NCI-H2227 (cell line): ENCODE measurements around the gene TPP1.

Experiments used
- DNase-seq: peaks from one replicate; lab custom pipeline; 2025; ENCODE audit not compliant: unreplicated experiment; lab: John Stamatoyannopoulos, UW

Gene TPP1

GRCh38 chr11:6647836-6648235 lies 28.6 kb upstream of the TPP1 start:
- no peak for DNase-seq

- DNase-seq = no peak
These were observed 27.9 kb upstream of the TPP1 start for GRCh38 chr11:6646918-6647679.

- DNase-seq = no peak
These were observed 27.3 kb upstream of the TPP1 start for GRCh38 chr11:6646576-6646917.

- no peak for DNase-seq
These were observed 26.8 kb upstream of the TPP1 start for GRCh38 chr11:6646071-6646470.

- no peak for DNase-seq
These were observed 23.7 kb upstream of the TPP1 start for GRCh38 chr11:6642957-6643356.

DNA sequence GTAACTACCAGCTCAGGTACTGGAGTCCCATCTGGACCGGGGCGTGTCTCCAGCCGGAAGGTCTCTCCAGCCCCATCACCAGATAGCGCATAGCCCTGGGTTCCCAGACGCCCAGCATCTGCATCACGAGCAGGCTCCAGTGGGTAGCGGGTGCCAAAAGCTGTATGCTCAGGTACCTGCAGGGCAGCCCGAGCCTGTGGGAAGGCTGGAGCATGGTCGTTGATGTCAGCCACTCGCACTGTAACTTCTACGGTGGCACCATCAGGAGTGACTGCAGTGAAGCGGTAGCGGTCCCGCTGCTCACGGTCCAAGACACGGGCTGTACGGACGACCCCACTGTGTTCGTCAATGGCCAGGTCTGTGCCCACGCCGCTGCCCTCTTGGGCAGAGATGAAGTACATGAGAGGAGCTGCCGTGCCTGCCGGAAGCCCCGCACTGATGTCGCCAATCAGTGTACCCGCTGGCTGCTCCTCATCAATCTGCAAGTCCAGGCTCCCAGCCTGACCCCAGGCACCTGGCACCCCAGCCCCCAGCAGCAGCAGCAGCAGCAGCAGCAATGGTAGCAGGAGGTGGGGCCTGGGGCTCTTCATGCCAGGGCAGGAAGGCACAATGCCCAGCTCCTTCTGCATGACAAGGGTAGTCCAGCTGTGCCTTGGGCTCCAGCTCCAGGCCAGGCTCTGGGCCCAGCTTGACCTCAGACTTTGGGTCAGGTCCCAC lies 21.9 kb upstream of the TPP1 start:
- DNase-seq = no peak

- DNase-seq = no peak
These were observed 21.1 kb upstream of the TPP1 start for GRCh38 chr11:6640036-6640984.

- DNase-seq = no peak
These were observed 19.2 kb upstream of the TPP1 start for GRCh38 chr11:6638429-6638828.

- no peak for DNase-seq
These were observed 18.6 kb upstream of the TPP1 start for GRCh38 chr11:6637871-6638270.

DNA sequence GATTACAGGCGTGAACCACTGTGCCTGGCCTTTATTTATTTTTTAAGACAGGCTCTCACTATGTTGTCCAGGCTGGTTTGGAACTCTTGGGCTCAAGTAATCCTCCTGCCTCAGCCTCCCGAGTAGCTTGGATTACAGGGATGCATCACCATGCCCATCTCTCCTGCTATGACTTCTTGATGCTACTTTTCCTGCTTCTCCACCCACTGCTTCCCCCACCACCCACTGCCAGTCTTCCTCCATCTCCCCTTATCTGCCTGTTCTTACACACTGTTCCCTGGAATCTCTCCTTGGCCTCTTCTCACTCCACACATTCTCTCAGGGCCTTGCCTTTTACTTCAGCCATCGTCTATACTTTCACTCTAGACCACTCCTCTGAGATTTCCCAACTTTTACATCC lies 17.3 kb upstream of the TPP1 start:
- DNase-seq = no peak

DNA sequence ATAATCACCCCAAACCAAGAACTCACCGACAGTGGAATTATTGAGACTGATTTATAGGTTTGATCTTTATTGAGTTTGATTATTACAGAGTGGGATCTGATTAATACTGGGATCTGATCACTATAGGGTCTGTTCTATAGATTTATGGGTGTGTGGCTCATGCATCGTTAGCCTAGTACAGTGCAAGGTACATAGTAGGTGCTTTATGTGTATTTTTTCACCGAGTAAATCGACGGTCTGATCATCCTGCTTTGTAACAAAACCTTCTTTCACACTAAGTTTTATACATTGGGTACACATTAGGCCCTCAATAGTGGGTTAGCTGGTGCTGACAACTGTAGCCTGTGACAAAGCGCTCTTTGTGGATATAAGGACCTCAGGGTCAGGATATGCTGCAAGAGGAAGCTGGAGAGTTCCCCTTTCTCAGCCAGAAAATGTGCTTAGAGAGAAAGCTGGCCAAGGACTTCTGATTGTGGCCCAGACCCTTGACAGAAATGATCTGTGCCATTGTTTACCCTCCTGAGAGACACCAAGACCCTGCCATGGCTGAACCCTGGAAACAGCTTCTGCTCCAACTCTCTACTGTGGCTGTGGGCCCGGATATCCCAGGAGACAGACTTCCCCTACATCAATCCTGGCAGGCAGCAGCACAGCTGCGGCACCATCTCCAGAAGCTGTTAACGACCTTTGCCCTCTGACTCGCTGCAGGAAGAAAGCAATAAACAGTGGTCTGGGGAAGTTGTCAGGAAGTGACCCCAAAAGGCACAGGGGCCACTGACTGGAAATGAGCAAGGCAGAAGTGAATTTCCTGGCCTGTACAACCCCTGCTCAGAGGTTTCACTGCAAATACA lies 16.1 kb upstream of the TPP1 start:
- no peak for DNase-seq

GRCh38 chr11:6634534-6634933 lies 15.3 kb upstream of the TPP1 start:
- DNase-seq = no peak

DNA sequence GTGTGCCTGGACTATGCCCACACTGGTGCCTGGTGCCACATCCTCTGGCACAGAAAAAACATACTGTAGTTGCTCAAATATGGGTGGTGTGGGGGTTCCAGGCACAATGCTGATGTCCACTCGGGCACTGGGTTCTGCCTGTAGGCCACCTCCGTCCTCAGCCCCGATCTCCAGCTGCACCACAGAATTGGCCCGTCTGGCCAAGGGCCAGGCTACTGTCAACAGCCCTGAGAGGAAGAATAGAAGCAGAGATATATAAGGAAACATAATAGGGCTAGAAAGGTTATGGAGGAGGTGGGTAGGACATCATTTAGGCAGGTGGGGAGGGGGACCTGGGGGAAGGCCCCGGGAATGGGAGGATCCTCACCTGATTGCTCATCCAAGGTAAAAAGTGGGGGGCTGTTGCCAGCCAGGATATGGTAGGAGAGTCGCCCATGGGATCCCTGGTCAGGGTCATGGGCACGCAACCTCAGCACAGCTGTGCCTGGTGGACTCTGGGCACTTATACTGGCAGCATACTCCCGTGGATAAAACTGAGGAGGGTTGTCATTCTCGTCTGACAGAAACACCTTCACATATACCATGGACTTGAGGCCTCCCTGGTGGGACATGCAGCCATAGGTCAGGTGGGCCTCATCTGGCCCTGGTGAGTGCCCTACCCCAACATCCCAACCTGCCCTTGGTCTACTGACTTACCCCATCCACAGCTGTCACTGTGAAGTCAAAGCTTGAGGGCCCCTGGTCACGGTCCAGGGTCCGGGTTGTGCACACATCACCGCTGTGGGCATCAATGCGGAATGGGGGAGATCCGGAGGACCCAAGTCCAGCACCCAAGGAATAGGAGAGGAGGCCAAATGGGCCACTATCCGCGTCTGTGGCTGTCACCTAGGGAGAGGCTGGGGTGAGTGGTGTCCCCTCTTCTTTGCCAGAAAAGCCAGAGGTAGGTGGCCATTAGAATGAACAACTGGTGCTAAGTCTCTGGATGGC lies 14.5 kb upstream of the TPP1 start:
- no peak for DNase-seq

DNA sequence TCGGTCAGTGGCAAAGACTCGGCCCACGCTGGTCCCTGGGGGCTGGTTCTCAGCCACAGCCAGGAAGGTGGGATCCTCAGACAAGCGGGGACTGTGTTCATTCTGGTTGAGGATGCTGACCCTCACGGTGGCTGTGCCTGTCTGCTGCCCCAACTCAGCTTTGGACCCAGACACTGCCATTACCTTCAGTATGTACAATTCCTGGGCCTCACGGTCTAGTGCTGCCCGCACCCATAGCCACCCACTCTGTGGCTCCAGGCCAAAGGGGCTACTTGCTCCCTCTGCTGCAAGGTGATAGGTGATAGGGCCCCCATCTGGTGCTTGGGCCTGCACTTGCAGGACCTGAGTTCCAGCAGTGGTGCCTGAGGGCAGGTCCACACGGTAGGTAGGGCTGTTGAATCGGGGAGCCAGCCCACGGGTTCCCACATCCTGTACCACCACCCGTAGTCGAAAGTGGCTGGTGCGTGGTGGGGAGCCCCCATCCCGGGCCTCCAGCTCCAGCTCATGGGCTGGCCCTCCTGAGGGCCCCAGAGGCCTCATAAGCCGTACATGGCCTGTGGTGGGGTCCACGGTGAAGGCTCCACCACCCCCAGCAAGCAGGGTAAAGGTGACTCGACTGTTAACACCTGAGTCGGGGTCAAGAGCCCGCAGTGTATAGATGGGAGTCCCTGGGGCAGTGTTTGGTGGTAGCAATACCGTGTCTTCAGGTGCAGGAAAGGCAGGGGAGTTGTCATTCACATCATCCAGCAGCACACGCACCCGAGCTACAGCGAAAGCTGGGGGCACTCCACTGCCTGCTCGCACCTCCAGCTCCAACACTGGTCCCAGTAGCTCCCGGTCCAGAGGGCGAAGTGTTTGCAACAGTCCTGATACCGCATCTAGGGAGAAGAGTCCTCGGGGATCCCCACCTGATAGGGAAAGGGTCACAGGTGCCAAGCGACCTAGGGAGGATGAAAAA lies 13.2 kb upstream of the TPP1 start:
- DNase-seq = no peak

DNA sequence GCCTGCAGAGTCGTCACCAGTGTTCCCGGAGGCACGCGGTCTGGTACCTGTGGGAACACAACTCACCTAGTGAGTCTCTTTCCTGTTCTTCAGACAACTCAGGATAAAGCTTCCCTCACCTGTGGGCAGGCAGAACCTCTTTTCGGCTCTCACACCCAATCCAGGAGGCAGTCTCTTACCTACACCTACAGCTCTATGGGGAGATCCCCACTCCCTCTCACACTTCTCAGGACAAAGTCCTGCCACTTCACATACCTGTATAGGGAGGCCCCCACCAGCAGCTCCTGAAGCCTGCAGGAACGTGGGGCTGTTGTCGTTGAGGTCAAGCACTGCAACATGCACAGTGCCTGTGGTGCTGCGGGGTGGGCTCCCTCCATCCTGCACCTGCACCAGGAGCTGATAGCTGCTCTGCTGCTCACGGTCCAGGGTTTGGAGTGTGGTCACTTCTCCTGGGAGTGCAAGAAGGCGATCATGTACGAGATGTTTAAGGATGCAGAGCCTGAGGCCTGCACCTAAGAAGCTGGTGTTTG lies 12.2 kb upstream of the TPP1 start:
- no peak for DNase-seq

GRCh38 chr11:6630632-6631291 lies 11.5 kb upstream of the TPP1 start:
- no peak for DNase-seq

DNA sequence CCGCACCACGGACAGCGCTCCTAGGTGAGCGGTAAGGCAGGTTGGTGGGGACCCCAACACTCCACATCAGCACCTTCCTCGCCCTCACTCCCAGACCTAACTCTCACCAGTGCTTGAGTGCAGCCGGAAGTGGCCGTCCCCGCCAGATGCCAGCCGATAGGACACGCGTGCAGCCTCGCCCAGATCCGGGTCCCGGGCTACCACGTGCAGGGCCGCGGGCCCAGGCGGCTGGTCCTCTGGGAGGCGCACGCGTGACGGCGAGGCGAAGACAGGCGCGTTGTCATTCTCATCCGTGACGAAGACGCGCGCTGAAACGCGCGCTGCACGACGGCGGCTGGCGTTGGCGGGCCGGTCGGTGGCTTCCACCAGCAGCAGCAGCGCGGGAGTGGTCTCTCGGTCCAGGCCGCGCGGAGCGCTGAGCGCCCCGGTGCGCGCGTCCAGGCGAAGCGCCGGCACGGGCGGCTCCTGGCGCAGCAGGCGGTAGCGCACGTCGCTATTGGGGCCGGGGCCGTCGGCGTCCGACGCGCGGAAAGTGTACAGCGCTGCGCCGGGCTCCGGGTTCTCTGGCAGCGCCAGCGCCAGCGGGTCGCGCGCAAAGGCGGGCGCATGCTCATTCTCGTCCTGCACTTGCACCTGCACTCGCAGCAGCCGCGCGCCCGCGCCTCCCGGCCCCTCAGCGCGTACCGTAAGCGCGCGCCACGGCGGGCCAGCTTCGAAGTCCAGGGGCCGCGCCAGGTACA lies 10.8 kb upstream of the TPP1 start:
- no peak for DNase-seq
